Transverse colon (tissue), 4 donors: ENCODE data around the gene DRGX.

Source experiments
- CTCF ChIP-seq, 5 experiments: fragments of 200-600 bp in 3 of 5; fragments of 450-650 bp in 2 of 5; sonication (generic) in 3 of 5; IDR thresholded peaks; 1 replicate in 2 of 5; 2 replicates in 3 of 5; pipeline ENCODE4 v1.5.1; 2016 to 2017; ENCODE audit warnings: antibody characterized with exemption in 5 of 5, inconsistent platforms in 3 of 5, mild to moderate bottlenecking in 2 of 5, moderate library complexity in 1 of 5
- POLR2A ChIP-seq: fragments of 450-650 bp; IDR thresholded peaks from one replicate; pipeline ENCODE4 v1.6.1; 2016; ENCODE audit warnings: antibody characterized with exemption, mild to moderate bottlenecking, moderate library complexity
- POLR2AphosphoS5 ChIP-seq, 3 donors: sonication (generic); formaldehyde crosslinking; IDR thresholded peaks; one replicate each; pipeline ENCODE4 v1.6.1; 2016; ENCODE audit warnings: antibody characterized with exemption in 3 of 3

GRCh38 chr10:49351669-49352068, 44.2 kb downstream of the DRGX start:
- TF ChIP-seq CTCF (IDR thresholded peaks at IDR 0.05) (no peak), POLR2A (no peak), POLR2AphosphoS5 (IDR thresholded peaks at IDR 0.05) (no peak)
